Effector memory CD4-positive, alpha-beta T cell (primary cell): ENCODE results near the gene NPVF.
A peak's percentile ranks its signal among the peaks of the same experiment; 100 is the strongest.

ENCODE experiments used
- DNase-seq, 3 donors: peaks; one replicate each; pipeline ENCODE4 v3.0.0-alpha.2; 2020
- H3K27ac ChIP-seq: 2 replicates; pipeline ENCODE4 v1.7.0; 2013; ENCODE audit warnings: mild to moderate bottlenecking, low read length, moderate library complexity; ENCODE audit not compliant: insufficient read depth, poor library complexity, severe bottlenecking
- H3K27me3 ChIP-seq: replicated peaks from 2 replicates; pipeline ENCODE4 v1.7.0; 2013; ENCODE audit warnings: mild to moderate bottlenecking, low read length; ENCODE audit not compliant: insufficient read depth, control insufficient read depth, poor library complexity, severe bottlenecking
- H3K36me3 ChIP-seq: 2 replicates; pipeline ENCODE4 v1.7.0; 2013; ENCODE audit warnings: mild to moderate bottlenecking, low read length, moderate library complexity; ENCODE audit not compliant: control insufficient read depth, insufficient read depth
- H3K4me1 ChIP-seq: 2 replicates; pipeline ENCODE4 v1.7.0; 2013; ENCODE audit warnings: low read length, mild to moderate bottlenecking; ENCODE audit not compliant: control insufficient read depth, insufficient read depth, poor library complexity, severe bottlenecking
- H3K4me3 ChIP-seq: 2 replicates; pipeline ENCODE4 v1.7.0; 2013; ENCODE audit warnings: low read length, low read depth, mild to moderate bottlenecking; ENCODE audit not compliant: insufficient read depth, poor library complexity, severe bottlenecking
- H3K9me3 ChIP-seq: 2 replicates; pipeline ENCODE4 v1.7.0; 2013; ENCODE audit warnings: mild to moderate bottlenecking, low read length, moderate library complexity; ENCODE audit not compliant: control insufficient read depth

Gene NPVF

GRCh38 chr7:25180592-25180923 lies 47.7 kb downstream of the NPVF start:
- peak overlapping the region; percentile 65 for H3K4me3 ChIP-seq
- no peaks in the 10 kb centered on the region for H3K9me3 ChIP-seq
- peaks cover 6% of the 10 kb centered on the region for H3K4me1 ChIP-seq
- H3K36me3 ChIP-seq, result no peaks in the 10 kb centered on the region
- H3K27ac ChIP-seq, result peak overlapping the region; percentile 64
- no peak for DNase-seq
- H3K27me3 ChIP-seq, result no peaks in the 10 kb centered on the region

GRCh38 chr7:25179771-25180591 lies 48.3 kb downstream of the NPVF start:
- no peaks in the 10 kb centered on the region for H3K27me3 ChIP-seq
- H3K27ac ChIP-seq, result peak overlapping the region; percentile 64
- H3K4me3 ChIP-seq, result peak overlapping the region; percentile 65
- H3K4me1 ChIP-seq, result peaks cover 6% of the 10 kb centered on the region
- no peaks in the 10 kb centered on the region for H3K36me3 ChIP-seq
- no peaks in the 10 kb centered on the region for H3K9me3 ChIP-seq
- peak; percentile 85 to 91 (median 90) for DNase-seq

GRCh38 chr7:25179325-25179724 lies 49.0 kb downstream of the NPVF start:
- no peak for DNase-seq
- Histone ChIP-seq H3K4me1 (peaks cover 6% of the 10 kb centered on the region), H3K9me3 (no peaks in the 10 kb centered on the region), H3K36me3 (no peaks in the 10 kb centered on the region), H3K4me3 (peak overlapping the region; percentile 65), H3K27me3 (no peaks in the 10 kb centered on the region), H3K27ac (no peak overlapping the region)
